ENCODE results near the gene BLOC1S3. TPM values are rescaled to one million over a fixed set of nuclear protein-coding genes. Genes with fewer than 3 reads are reported as not detected.
A peak's percentile ranks its signal among the peaks of the same experiment; 100 is the strongest.

The BLOC1S3 gene
- total and polyA plus RNA-seq, 2 of the 13 experiments (the other 11 are each of a cell fraction or from before 2014, with no cell fraction given), result 4.3 to 4.8 TPM

GRCh38 chr19:45179072-45179891, 698 bp downstream of the BLOC1S3 start (continued):
- TF ChIP-seq, protein P1, sequence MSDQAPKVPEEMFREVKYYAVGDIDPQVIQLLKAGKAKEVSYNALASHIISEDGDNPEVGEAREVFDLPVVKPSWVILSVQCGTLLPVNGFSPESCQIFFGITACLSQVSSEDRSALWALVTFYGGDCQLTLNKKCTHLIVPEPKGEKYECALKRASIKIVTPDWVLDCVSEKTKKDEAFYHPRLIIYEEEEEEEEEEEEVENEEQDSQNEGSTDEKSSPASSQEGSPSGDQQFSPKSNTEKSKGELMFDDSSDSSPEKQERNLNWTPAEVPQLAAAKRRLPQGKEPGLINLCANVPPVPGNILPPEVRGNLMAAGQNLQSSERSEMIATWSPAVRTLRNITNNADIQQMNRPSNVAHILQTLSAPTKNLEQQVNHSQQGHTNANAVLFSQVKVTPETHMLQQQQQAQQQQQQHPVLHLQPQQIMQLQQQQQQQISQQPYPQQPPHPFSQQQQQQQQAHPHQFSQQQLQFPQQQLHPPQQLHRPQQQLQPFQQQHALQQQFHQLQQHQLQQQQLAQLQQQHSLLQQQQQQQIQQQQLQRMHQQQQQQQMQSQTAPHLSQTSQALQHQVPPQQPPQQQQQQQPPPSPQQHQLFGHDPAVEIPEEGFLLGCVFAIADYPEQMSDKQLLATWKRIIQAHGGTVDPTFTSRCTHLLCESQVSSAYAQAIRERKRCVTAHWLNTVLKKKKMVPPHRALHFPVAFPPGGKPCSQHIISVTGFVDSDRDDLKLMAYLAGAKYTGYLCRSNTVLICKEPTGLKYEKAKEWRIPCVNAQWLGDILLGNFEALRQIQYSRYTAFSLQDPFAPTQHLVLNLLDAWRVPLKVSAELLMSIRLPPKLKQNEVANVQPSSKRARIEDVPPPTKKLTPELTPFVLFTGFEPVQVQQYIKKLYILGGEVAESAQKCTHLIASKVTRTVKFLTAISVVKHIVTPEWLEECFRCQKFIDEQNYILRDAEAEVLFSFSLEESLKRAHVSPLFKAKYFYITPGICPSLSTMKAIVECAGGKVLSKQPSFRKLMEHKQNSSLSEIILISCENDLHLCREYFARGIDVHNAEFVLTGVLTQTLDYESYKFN (CRISPR knock-in tag; conservative IDR thresholded peaks at IDR 0.05), result no peak
- TF ChIP-seq ATM (IDR thresholded peaks at IDR 0.05; ENCODE audit: borderline replicate concordance) (no peak), SAFB2 (CRISPR knock-in tag; IDR thresholded peaks at IDR 0.05; ENCODE audit: borderline replicate concordance, low read depth) (no peak), ZNF530 (CRISPR knock-in tag; IDR thresholded peaks at IDR 0.05; ENCODE audit: low read depth) (no peak), PAWR (CRISPR knock-in tag; IDR thresholded peaks at IDR 0.05; ENCODE audit: borderline replicate concordance) (no peak), MBNL3 (CRISPR knock-in tag; conservative IDR thresholded peaks at IDR 0.05) (no peak), ZNF576 (CRISPR knock-in tag; IDR thresholded peaks at IDR 0.05) (no peak), NCOR1 (IDR thresholded peaks at IDR 0.05; ENCODE audit: borderline replicate concordance, low read length) (no peak), CBX5 (CRISPR knock-in tag; IDR thresholded peaks at IDR 0.05; ENCODE audit: borderline replicate concordance) (no peak), ZNF746 (CRISPR knock-in tag; IDR thresholded peaks at IDR 0.05) (no peak)
- TF ChIP-seq, protein P2, sequence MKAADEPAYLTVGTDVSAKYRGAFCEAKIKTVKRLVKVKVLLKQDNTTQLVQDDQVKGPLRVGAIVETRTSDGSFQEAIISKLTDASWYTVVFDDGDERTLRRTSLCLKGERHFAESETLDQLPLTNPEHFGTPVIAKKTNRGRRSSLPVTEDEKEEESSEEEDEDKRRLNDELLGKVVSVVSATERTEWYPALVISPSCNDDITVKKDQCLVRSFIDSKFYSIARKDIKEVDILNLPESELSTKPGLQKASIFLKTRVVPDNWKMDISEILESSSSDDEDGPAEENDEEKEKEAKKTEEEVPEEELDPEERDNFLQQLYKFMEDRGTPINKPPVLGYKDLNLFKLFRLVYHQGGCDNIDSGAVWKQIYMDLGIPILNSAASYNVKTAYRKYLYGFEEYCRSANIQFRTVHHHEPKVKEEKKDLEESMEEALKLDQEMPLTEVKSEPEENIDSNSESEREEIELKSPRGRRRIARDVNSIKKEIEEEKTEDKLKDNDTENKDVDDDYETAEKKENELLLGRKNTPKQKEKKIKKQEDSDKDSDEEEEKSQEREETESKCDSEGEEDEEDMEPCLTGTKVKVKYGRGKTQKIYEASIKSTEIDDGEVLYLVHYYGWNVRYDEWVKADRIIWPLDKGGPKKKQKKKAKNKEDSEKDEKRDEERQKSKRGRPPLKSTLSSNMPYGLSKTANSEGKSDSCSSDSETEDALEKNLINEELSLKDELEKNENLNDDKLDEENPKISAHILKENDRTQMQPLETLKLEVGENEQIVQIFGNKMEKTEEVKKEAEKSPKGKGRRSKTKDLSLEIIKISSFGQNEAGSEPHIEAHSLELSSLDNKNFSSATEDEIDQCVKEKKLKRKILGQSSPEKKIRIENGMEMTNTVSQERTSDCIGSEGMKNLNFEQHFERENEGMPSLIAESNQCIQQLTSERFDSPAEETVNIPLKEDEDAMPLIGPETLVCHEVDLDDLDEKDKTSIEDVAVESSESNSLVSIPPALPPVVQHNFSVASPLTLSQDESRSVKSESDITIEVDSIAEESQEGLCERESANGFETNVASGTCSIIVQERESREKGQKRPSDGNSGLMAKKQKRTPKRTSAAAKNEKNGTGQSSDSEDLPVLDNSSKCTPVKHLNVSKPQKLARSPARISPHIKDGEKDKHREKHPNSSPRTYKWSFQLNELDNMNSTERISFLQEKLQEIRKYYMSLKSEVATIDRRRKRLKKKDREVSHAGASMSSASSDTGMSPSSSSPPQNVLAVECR (CRISPR knock-in tag; IDR thresholded peaks at IDR 0.05; ENCODE audit: borderline replicate concordance), result peak; percentile 73
- TF ChIP-seq, protein P3, sequence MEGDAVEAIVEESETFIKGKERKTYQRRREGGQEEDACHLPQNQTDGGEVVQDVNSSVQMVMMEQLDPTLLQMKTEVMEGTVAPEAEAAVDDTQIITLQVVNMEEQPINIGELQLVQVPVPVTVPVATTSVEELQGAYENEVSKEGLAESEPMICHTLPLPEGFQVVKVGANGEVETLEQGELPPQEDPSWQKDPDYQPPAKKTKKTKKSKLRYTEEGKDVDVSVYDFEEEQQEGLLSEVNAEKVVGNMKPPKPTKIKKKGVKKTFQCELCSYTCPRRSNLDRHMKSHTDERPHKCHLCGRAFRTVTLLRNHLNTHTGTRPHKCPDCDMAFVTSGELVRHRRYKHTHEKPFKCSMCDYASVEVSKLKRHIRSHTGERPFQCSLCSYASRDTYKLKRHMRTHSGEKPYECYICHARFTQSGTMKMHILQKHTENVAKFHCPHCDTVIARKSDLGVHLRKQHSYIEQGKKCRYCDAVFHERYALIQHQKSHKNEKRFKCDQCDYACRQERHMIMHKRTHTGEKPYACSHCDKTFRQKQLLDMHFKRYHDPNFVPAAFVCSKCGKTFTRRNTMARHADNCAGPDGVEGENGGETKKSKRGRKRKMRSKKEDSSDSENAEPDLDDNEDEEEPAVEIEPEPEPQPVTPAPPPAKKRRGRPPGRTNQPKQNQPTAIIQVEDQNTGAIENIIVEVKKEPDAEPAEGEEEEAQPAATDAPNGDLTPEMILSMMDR (CRISPR knock-in tag; IDR thresholded peaks at IDR 0.05), result no peak
- TF ChIP-seq, protein P4, sequence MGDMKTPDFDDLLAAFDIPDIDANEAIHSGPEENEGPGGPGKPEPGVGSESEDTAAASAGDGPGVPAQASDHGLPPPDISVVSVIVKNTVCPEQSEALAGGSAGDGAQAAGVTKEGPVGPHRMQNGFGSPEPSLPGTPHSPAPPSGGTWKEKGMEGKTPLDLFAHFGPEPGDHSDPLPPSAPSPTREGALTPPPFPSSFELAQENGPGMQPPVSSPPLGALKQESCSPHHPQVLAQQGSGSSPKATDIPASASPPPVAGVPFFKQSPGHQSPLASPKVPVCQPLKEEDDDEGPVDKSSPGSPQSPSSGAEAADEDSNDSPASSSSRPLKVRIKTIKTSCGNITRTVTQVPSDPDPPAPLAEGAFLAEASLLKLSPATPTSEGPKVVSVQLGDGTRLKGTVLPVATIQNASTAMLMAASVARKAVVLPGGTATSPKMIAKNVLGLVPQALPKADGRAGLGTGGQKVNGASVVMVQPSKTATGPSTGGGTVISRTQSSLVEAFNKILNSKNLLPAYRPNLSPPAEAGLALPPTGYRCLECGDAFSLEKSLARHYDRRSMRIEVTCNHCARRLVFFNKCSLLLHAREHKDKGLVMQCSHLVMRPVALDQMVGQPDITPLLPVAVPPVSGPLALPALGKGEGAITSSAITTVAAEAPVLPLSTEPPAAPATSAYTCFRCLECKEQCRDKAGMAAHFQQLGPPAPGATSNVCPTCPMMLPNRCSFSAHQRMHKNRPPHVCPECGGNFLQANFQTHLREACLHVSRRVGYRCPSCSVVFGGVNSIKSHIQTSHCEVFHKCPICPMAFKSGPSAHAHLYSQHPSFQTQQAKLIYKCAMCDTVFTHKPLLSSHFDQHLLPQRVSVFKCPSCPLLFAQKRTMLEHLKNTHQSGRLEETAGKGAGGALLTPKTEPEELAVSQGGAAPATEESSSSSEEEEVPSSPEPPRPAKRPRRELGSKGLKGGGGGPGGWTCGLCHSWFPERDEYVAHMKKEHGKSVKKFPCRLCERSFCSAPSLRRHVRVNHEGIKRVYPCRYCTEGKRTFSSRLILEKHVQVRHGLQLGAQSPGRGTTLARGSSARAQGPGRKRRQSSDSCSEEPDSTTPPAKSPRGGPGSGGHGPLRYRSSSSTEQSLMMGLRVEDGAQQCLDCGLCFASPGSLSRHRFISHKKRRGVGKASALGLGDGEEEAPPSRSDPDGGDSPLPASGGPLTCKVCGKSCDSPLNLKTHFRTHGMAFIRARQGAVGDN (CRISPR knock-in tag; IDR thresholded peaks at IDR 0.05), result peak; percentile 60; the same call in 1 of the 2 replicates

All from HepG2 (cell line).